Epithelial cell of esophagus (primary cell): ENCODE measurements around the gene ABL2.

Source experiments
- DNase-seq: peaks from one replicate; pipeline ENCODE4 v3.0.0; 2010; ENCODE audit warnings: low read depth
- H3K4me3 ChIP-seq: 2 replicates; pipeline ENCODE4 v1.5.1; 2011; ENCODE audit warnings: mild to moderate bottlenecking, low read length, control low read depth
- CTCF ChIP-seq: IDR thresholded peaks from 2 replicates; pipeline ENCODE4 v1.5.1; 2011; ENCODE audit warnings: low read depth, mild to moderate bottlenecking, low read length, control low read depth, inconsistent platforms; ENCODE audit not compliant: insufficient read depth; ENCODE audit errors: missing control alignments

ABL2 gene

DNA sequence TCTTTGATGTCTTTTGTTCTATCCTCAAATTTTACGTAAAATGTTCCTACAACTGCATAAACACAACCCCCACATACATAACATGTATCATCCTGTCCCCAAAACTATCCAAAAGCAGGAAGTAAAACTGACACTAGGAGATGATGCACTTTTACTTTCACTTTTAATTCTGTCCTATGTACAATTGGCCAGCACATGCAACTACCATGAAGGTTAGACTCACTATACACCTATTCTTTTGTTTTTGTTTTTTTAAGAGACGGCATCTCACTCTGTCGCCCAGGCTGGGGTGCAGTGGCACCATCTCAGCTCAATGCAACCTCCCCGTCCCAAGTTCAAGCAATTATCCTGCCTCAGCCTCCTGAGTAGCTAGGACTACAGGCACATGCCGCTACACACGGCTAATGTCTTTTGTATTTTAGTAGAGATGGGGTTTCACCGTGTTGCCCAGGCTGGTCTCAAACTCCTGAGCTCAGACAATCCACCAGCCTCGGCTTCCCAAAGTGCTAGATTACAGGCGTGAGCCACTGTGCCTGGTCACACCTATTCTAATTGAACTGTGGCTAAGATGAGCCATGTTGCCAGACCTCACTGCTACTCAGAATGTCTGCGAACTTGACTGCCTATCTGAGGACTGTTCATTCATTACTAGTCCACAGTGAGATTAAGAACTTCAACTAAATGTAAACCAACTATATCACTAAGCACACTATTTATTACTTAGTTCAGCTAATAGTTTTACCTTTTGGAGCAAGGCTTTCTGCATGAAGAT lies 99.6 kb downstream of the ABL2 start:
- H3K4me3 ChIP-seq, result no peak overlapping the region

GRCh38 chr1:179128520-179128919 lies 101.0 kb downstream of the ABL2 start:
- DNase-seq, result no peak
- TF ChIP-seq CTCF, result no peak
- no peak overlapping the region for H3K4me3 ChIP-seq

More for the DNA sequence above, 99.6 kb downstream of the ABL2 start:
- peak; percentile 45 for DNase-seq
- TF ChIP-seq CTCF, result no peak

- H3K4me3 ChIP-seq, result no peak overlapping the region
- DNase-seq, result no peak
- no peak for TF ChIP-seq CTCF
These were observed 102.1 kb downstream of the ABL2 start for GRCh38 chr1:179127163-179127895.

- DNase-seq, result no peak
- no peak for TF ChIP-seq CTCF
- no peak overlapping the region for H3K4me3 ChIP-seq
These were observed 103.0 kb downstream of the ABL2 start for GRCh38 chr1:179126338-179127060.

DNA sequence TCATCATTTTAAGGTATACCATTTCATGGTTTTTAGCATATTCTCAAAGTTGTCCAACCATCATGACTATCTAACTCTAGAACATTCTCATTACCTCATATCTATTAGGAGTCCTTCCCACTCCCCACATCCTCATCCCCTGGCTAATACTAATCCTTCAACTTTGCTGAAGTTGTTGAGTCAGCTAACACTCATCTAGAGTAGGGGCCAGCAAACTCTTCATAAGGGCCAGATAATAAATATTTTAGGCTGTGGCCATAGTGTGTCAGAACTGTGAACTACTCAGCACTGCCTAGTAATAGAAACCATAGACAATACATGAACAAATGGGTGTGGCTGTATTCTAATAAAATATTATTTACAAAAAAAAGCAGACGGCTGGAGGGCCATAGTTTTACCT lies 104.6 kb downstream of the ABL2 start:
- H3K4me3 ChIP-seq, result no peak overlapping the region
- no peak for TF ChIP-seq CTCF
- peak; percentile 61 for DNase-seq

DNA sequence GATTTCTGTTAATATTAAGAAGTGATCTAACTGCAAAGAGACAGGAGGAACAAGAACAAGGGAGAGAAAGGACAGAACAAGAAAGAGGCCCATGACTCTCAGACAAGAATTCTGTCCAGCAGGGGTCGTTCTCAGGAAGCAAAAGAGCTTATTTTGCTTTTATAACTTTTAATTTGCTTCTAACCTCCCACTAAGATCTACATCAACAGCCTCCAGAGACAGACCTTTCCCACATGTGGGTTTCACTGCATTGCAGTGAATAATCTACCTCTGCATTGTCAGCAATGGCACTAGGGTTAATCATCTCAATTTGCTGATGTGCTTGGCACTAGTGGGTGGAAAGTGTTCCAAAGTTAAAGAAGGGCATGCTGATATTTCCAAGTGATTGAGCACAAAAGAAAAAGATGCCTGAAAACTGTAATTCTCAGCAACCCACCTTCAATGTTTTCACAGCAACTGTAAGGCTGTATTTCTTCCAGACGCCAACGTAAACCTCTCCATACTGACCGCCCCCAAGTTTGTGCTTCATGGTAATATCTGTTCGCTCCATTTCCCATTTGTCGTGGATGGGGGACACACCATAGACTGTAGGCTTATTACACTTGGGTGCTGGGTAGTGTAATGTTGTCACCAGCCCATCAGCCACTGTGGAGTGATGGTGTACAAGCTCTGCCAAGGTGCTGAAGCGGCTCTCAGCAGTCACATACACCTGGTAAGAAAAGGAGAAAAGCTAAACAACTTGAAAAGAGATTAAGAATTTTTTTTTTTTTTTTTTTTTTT lies 108.1 kb downstream of the ABL2 start:
- TF ChIP-seq CTCF, result peak; percentile 60
- DNase-seq, result peak; percentile 43

More for the DNA sequence above, 108.1 kb downstream of the ABL2 start:
- H3K4me3 ChIP-seq, result no peak overlapping the region
